Endothelial cell (in vitro differentiated cells): ENCODE measurements around the gene DOCK1. TPM values are rescaled to one million over a fixed set of nuclear protein-coding genes. Genes with fewer than 3 reads are reported as not detected.

Experiments used
- DNase-seq: peaks from one replicate; pipeline ENCODE4 v3.0.0; 2021; ENCODE audit warnings: low spot score
- H3K27ac Mint-ChIP-seq: one replicate; pipeline ENCODE4 v1.8.0; 2021; ENCODE audit warnings: mixed read lengths, inconsistent platforms; ENCODE audit not compliant: unreplicated experiment
- H3K27me3 Mint-ChIP-seq: one replicate; pipeline ENCODE4 v1.8.0; 2021; ENCODE audit warnings: mild to moderate bottlenecking, moderate library complexity, mixed read lengths, inconsistent platforms; ENCODE audit not compliant: unreplicated experiment
- H3K36me3 Mint-ChIP-seq: one replicate; pipeline ENCODE4 v1.8.0; 2021; ENCODE audit warnings: mild to moderate bottlenecking, low read depth, mixed read lengths, inconsistent platforms; ENCODE audit not compliant: unreplicated experiment
- H3K4me1 Mint-ChIP-seq: one replicate; pipeline ENCODE4 v1.8.0; 2021; ENCODE audit warnings: mild to moderate bottlenecking, mixed read lengths, inconsistent platforms; ENCODE audit not compliant: unreplicated experiment
- H3K4me3 Mint-ChIP-seq: one replicate; pipeline ENCODE4 v1.8.0; 2021; ENCODE audit warnings: mild to moderate bottlenecking, mixed read lengths, inconsistent platforms; ENCODE audit not compliant: unreplicated experiment
- H3K9me3 Mint-ChIP-seq: one replicate; pipeline ENCODE4 v1.8.0; 2021; ENCODE audit warnings: mixed read lengths, inconsistent platforms; ENCODE audit not compliant: unreplicated experiment
- total RNA-seq: library from RNA; stranded (reverse); fragmentation: NEBNext Ultra II Directional; extraction: Animal tissue kit (Norgen Biotek cat#: 25700); gene quantifications from one replicate; pipeline ENCODE4 v1.2.1, GENCODE V29; 2021; ENCODE audit not compliant: unreplicated experiment
- TF ChIP-seq, protein P1 (sequence below): fragments of 200-600 bp; sonication (generic); IDR thresholded peaks from one replicate; pipeline ENCODE4 v1.5.0; 2021; ENCODE audit warnings: antibody characterized with exemption; ENCODE audit not compliant: unreplicated experiment

The DOCK1 gene
- total RNA-seq, 1 donor from 2014 or later: 116 TPM

DNA sequence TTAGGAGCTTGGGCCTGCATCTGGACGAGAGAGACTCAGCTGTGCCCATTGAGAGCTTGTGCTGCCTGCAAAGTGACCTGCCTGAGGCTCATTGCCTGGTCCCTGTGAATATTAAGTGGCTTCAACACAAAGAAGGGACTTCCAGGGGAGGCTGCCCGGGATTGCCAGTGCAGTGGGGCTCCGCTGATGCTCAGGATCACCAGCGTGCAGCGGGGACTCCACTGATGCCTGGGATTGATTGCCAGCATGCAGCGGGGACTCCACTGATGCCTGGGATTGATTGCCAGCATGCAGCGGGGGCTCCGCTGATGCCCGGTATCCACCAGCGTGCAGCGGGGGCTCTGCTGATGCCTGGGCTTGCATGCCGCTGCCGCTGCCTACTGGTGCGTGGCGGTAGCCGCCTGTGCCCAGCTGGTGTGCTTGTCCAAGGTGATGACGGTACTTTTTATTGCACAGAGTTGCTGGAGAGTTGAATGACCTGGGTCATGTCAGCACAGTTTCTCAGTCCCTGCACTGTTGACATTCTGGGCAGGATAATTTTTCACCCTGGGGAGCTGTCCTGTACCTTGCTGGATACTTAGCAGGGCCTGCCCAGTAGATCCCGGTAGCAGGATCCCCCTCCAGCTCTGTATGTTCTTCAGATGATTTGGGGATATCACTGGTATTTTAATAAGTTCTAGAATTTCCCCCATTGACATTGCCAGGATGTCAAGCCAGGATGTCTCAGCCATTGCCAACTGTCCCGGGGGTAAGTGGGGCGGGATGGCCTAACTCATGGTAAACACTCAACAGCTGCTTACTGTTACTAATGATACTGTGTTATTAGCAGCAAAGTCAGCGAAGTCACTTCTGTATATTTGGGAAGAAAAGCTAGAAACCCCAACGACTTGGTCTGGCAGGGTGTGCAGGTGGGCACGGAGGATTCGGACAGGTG, 13.0 kb downstream of the DOCK1 start:
- H3K9me3 Mint-ChIP-seq: peaks cover 4% of the 10 kb centered on the region
- peaks cover 10% of the 10 kb centered on the region for H3K4me1 Mint-ChIP-seq
- H3K4me3 Mint-ChIP-seq: peak overlapping the region; percentile 42
- no peak overlapping the region for H3K27ac Mint-ChIP-seq
- H3K27me3 Mint-ChIP-seq: no peaks in the 10 kb centered on the region
- DNase-seq: no peak
- H3K36me3 Mint-ChIP-seq: peaks cover 20% of the 10 kb centered on the region
- TF ChIP-seq, protein P1, sequence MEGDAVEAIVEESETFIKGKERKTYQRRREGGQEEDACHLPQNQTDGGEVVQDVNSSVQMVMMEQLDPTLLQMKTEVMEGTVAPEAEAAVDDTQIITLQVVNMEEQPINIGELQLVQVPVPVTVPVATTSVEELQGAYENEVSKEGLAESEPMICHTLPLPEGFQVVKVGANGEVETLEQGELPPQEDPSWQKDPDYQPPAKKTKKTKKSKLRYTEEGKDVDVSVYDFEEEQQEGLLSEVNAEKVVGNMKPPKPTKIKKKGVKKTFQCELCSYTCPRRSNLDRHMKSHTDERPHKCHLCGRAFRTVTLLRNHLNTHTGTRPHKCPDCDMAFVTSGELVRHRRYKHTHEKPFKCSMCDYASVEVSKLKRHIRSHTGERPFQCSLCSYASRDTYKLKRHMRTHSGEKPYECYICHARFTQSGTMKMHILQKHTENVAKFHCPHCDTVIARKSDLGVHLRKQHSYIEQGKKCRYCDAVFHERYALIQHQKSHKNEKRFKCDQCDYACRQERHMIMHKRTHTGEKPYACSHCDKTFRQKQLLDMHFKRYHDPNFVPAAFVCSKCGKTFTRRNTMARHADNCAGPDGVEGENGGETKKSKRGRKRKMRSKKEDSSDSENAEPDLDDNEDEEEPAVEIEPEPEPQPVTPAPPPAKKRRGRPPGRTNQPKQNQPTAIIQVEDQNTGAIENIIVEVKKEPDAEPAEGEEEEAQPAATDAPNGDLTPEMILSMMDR: no peak

DNA sequence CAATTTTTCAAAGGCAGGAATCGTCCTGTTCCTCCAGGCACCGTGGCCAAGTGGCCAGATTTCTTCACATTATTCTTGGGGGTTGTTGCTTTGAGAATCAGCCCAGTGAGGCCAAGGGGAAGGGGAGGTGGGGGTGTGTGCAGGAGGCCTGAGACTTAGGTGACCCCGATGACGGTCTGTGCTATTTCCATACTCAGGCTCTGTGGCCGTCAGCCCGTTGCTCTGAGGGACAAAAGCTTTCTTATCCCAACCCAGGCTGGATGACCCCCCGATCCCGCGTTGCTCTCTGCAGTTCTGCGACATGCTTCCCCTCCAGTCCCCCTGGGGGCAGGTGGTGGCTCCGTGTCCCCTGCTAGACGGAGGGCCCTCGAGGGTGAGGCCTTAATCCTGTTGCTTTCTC, 14.2 kb downstream of the DOCK1 start:
- H3K27ac Mint-ChIP-seq: peak overlapping the region; percentile 61
- H3K4me3 Mint-ChIP-seq: no peak overlapping the region
- peaks cover 20% of the 10 kb centered on the region for H3K36me3 Mint-ChIP-seq
- peaks cover 4% of the 10 kb centered on the region for H3K9me3 Mint-ChIP-seq
- DNase-seq: no peak
- H3K27me3 Mint-ChIP-seq: no peaks in the 10 kb centered on the region
- H3K4me1 Mint-ChIP-seq: peaks cover 14% of the 10 kb centered on the region
- TF ChIP-seq, protein P1: no peak

DNA sequence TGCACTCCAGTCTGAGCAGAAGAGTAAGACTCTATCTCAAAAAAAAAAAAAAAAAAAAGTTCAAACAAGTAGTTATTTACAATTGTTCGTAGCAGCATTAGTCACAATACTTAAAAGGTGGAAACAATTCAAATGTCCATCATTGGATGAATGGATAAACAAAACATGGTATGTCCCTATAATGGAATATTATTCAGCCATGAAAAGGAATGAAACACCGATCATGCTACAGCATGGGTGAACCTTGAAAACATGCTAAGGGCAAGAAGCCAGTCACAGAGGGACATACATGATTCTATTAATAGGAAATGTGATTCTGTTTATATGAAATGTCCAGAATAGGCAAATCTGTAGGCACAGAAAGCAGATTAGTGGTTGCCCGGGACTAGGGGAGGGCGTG, 15.9 kb downstream of the DOCK1 start:
- H3K36me3 Mint-ChIP-seq: peaks cover 9% of the 10 kb centered on the region
- no peak for DNase-seq
- no peak overlapping the region for H3K27ac Mint-ChIP-seq
- TF ChIP-seq, protein P1: no peak
- no peaks in the 10 kb centered on the region for H3K9me3 Mint-ChIP-seq
- H3K27me3 Mint-ChIP-seq: no peaks in the 10 kb centered on the region
- peak overlapping the region; percentile 37 for H3K4me3 Mint-ChIP-seq
- peaks cover 9% of the 10 kb centered on the region for H3K4me1 Mint-ChIP-seq

DNA sequence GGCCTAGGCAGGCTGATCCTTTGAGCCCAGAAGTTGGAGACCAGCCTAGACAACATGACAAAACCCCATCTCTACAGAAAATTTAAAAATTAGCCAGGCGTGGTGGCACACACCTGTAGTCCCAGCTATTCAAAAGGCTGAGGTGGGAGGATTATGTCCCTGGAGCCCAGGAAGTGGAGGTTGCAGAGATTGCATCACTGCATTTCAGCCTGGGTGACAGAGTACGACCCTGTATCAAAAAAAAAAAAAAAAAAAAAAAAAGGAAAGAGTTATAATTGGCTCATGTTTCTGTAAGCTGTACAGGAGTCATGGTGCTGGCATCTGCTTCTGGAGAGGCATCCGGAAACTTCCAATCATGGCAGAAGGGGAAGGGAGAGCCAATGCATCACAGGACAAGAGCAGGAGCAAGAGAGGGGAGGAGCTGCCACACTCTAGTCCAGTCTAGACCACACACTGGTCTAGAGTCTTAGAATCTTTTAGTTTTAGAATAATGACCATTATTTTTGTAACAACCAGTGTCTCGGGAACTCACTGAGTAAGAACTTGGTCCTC, 16.8 kb downstream of the DOCK1 start:
- Mint-ChIP-seq H3K9me3 (no peaks in the 10 kb centered on the region), H3K36me3 (peaks cover 17% of the 10 kb centered on the region), H3K27me3 (no peaks in the 10 kb centered on the region), H3K27ac (no peak overlapping the region), H3K4me1 (peaks cover 9% of the 10 kb centered on the region), H3K4me3 (no peak overlapping the region)
- TF ChIP-seq, protein P1: no peak
- no peak for DNase-seq
